Measurements from ENCODE around the gene ALX4.

DNA sequence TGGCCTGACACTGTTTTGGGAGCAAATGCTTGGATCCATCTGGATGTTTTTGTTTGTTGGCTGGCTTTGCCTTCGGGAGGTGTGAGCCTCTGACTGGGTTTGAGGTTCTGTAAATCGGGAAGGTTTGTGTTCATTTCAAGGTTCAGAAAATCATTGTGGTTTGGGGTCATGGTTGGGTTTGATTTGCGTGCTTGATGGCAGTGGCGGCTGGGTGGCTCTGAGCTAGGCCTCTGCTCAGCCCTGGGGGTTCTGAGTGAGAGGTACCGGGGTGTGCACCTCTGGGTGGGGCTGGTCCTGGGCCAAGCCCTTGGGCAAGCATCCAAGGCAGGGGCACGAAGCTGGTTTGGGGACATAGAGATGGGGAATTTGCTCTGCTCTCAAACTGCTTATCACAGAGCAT, 37.0 kb upstream of the ALX4 start:
- TF ChIP-seq, protein P1, sequence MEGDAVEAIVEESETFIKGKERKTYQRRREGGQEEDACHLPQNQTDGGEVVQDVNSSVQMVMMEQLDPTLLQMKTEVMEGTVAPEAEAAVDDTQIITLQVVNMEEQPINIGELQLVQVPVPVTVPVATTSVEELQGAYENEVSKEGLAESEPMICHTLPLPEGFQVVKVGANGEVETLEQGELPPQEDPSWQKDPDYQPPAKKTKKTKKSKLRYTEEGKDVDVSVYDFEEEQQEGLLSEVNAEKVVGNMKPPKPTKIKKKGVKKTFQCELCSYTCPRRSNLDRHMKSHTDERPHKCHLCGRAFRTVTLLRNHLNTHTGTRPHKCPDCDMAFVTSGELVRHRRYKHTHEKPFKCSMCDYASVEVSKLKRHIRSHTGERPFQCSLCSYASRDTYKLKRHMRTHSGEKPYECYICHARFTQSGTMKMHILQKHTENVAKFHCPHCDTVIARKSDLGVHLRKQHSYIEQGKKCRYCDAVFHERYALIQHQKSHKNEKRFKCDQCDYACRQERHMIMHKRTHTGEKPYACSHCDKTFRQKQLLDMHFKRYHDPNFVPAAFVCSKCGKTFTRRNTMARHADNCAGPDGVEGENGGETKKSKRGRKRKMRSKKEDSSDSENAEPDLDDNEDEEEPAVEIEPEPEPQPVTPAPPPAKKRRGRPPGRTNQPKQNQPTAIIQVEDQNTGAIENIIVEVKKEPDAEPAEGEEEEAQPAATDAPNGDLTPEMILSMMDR (IDR thresholded peaks at IDR 0.05): no peak
- no peak for TF ChIP-seq POLR2A (IDR thresholded peaks at IDR 0.05)
- no peak for TF ChIP-seq POLR2AphosphoS5 (IDR thresholded peaks at IDR 0.05)
- TF ChIP-seq EP300 (IDR thresholded peaks at IDR 0.05; ENCODE audit: low read depth): no peak
